CD1c-positive myeloid dendritic cell (primary cell): ENCODE measurements around the gene RARG.

Experiments
- DNase-seq: peaks from one replicate; pipeline ENCODE4 v3.0.0-alpha.2; 2016; ENCODE audit errors: extremely low spot score

RARG gene

DNA sequence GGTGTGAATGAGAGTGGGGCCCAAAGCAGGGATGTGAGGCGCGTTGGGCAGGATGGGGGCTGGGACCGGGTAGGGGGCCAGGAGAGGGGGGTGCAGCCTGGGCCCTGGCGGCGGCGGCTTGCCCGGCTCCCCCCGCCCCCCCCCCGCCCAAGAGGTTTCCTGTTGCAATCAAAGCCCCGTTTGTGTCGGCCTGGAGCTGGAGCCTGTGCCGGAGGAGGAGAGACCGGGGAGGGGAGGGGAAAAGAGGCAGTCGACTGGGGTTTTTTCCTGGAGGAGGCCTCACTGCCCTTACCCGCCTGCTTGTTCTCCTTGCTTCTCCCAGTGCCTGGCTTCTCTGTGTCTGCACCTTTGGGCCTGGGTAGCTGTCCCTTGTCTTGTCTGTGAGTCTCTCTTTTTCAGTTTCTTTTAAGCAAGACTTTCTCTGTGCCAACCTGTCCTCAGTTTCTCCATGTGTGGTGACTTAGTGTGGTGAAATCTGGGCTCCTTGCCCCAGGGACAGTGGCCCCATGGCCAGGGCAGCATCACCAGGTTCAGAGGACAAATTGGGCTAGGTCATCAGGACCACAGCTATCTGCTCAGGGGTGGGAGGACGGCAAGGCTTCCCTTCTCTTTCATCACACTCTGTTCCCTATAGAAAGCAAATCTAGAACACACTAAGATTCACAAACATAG is 8.5 kb downstream of the RARG start:
- DNase-seq: no peak

DNA sequence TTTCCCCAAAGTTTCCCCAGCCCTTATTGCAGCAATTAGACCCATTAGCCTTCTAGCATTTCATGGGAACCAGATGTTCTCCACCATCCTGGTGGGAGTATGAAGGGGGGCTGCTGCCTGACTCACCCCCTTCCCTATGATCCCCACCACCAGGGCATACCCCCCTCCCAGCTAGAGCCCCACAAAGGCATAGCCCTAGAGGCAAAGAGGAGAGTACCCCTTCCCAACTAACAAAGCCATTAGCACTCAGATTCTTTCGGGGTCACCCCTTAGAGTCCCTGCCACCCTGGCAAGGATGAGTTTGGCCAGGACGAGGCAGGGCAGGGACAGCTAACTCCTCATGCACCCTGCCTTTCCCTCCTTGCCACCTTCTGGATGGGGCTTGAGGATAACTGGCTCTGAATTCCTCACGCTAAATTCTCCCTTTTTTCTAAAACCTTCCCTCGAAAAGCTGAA is 9.2 kb downstream of the RARG start:
- no peak for DNase-seq

DNA sequence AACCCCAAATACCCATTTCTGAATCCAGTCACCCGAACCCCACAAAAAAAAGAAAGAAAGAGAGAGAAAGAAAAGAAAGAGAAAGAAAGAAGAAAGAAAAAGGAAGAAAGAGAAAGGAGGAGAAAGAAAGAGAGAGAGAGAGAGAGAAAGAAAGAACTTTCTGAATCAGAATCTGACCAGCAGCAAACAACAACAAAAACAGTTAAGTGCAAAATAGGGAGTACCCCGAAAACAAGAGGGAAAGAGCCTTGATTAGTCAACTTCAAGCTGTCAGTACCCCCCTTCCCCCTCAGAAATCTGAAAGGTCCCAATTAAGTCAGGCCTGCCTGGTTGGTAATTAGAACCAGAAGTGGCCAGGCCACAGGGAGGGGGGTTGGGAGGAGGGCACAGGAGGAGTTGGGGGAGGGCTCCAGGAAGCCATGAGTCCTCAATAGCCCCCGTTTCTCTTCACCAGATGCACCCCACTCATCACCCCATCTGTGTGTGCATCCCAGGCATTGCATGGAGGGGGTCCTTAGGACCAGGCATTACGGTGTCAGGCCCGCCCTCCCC is 9.8 kb downstream of the RARG start:
- no peak for DNase-seq

DNA sequence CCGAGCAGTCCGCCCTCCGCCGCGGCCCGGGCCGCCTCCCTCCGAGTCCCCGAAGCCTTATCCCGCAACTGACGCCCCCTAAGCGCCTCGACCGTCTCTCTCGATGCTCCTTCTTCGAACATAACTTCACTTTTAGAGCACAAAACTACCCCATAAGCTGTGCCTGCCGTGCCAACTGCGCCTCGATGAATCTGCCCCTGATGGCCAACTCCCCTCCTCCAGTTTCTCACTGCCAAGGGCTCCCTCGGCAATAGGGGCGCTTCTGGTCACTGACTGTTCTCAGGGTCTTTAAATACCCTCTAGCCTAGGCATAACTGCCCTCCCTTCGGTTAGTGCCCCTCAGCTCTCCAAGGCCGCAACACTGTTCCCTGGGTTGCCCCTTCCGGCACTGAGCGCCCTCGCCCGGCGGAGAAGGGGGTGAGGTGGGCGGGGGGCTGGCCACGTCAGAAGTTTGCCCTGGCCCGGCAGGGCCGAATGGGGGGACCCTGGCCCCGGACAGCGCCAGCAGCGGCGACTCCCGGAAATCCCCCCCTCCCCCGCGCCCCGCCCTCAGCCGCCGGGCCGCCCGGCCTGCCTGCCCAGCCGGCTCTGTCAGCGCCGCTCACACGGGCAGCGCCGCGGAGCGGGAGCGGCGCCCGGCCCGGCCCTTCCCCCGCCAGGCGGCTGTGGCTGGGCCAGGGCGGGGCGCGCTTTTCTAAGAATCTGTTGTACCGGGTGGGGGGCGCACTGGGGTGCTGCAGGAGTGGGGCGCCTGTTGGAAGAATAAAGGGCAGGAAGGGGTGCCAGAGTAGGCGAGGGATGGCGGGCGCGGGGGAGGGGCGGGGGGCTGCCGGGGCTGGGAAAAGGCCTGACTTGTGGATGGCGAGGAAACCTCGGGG is 10.6 kb downstream of the RARG start:
- peak; percentile 70 for DNase-seq

DNA sequence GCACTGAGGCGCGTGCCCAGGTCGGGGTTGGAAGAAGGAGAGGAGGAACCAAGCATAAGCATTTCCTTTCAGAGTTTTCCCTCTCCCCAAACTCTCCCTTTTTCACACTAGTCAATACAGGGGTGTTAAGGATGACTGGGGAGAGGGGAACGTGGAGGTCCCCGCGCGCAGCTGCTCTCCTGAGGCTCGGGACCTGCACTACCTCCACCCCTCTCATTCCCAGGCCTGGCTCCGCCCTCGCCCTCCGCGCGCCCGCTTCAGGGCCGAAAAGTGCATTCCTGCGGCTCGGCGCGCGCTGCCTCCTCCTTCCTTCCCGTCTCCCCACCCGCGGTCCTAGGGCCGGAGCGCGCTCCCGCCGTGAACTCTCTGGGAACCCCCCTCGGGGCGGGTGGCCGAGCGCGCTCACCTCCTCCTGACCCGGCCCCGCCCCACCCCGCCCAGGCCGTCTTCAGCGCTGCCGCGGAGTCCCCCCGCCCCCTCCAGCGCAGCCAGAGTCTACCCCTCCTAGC is 11.3 kb downstream of the RARG start:
- DNase-seq: peak; percentile 96

DNA sequence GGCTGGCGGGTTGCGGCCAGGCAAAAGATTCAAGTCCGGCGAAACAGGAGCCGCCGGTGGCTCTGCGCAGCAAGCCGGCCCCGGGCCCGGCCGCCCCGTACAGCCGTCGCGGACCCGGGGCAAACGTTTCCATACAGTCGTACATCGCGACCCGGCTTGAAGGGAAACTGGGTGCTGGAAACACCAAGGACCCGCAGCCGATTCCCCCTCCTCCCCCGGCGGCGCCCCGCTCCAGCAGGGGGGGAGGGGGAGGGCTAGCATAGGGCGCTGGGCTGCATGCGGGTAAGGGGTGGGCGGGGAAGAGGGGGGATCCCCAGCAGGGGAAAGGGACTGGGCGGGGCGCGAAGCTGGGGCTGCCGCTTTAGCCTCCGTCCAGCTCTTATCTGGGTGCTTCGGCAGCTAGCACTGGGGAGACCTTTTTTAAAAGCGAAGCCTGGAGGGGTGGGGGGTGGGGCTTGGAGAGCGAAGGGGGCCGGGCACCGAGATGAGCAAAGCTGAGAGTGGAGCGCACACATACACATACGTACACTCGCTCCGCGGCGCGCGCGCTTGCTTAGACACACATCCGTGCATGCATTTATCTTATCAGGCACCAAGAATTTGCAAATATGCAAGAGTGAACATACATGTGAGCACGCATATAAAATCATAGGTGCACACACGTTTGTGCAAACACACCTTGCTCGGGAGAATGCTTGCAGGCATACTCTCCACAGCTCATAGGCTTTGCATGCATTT is 11.9 kb downstream of the RARG start:
- peak; percentile 87 for DNase-seq

DNA sequence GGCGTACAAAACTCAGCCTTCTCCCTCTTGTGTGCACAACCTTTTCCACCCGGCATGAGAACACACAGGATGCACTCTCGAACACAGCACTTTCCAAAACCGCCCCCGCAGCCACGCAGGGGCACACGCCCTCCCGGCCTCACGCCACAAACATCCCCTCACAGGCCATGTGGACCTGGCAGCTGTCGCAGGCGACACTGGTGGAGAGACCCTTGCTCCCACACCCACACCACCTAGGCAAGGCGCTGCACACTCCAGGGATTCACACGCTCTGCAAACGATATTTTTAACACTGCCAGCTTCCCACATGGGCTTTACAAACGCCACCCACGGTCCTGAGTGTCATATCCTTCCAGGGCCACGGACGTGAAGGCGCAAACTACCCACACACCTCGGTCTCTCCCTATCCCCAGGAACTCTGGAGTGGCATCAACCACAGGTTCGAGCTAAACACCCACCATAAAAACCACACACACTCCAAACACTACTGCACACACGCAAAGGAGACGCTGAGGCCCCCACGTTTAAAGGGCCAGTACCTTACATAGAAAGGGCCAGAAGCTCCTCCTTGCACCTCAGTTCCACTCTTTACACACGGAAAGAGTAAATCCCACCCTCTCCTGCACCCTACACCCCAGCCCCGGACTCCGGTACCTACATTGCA is 12.6 kb downstream of the RARG start:
- DNase-seq: peak; percentile 97

DNA sequence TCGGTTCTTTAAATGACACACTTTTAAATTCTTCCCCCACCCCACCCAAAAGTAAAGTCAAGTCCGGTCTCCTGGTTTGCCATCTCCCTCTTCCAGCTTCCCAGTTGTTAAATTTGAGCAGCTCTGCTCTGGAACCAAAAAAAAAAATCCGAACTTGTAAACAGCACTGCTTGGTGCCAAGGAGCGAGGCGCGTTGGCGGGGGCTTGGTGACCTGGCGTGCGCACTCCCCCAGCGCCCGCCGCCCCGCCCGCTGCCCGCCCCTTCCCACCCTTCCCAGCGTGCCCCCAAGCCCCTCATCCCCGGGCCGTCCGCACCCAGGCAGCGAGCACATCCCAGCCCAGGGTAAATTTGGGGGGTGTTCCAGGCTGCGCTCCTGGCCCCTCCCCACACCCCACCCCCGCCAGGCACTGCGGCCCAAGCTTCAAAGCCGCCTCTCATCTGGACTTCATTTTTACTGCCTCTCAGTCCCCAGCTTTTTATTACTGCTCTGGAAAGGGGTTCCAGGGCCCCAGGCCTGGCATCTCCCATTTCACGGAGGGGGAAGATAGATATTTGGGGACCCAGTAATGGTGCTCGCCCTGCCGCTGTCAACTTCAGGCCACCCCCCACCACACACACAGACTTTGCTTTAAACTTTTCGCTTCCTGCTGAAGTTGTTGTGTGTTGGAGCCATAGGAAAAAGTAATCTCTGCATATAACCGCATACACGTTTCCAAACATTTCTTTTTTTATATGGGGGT is 13.3 kb downstream of the RARG start:
- no peak for DNase-seq

DNA sequence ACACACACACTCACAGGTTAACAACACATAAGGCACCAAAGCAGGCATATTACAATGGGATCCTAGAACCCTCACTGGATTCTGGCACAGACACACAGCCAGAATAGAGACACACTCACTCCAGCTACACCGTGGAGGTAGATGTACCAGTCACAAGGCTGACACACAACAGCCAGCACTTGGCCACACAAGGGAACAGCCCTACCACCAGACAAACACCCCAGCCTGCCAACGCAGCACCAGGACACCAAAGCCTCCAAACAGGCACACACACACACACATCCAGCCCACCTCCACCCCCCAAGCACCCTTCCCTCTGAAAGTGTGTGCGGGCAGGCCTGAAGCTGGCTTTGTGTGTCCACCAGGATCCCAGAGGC is 14.1 kb downstream of the RARG start:
- DNase-seq: no peak

DNA sequence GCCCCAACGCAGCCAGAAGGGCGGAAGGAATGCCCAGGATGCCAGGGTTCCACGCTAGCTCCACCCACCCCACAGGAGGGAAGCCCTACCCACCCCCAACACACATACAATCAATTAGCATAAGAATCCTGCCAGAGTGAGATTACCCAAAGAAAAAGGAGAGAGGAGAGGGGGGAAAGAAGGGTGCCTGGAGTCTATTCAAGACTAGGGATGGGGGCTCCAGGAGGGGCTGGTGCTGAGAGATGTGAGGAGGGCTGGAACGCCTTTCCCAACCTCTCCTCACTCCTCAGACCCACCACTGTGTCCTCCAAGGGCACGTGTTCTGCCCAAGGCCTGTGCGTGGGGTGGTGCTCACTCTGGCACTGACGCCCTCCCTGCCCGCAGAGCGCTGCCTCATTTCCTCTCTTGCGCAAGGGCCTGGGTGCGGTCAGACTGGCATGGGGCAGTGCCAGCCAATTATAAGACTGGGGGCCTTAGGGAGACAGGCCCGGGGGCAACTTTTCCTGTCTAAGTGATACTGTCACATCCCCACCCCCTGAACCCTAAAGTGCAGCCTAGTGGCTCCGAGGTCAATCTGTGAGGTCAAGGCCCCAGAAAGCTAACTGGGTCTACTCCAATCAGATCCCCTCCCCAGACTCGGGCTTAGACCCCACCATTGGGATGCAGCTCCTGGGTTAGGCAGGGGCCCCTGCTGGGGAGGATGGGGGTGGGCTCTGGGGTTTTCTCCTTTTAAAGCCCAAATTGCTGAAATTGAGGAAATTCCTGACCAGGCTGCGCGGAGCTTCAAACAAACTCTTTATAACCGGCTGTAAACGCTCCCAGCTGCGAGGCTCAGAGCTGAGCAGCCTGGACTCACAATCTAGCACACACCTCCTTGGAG is 14.7 kb downstream of the RARG start:
- peak; percentile 79 for DNase-seq

DNA sequence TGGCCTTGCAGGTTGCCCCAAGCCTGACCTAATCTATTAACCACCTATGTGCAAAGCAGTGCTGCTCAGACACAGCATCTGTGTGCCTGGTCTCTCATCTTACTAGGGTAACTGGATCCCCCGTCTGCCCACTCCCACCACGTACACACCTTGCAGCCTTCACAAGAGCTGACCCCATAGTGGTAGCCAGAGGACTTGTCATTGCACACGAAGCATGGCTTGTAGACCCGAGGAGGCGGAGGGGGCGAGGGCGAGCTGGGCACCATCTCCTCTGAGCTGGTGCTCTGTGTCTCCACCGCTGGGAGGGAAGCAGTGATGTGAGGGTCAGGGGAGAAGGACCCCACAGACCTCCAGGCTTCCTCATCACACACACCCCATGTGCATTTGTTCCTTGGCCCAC is 16.5 kb downstream of the RARG start:
- DNase-seq: no peak

DNA sequence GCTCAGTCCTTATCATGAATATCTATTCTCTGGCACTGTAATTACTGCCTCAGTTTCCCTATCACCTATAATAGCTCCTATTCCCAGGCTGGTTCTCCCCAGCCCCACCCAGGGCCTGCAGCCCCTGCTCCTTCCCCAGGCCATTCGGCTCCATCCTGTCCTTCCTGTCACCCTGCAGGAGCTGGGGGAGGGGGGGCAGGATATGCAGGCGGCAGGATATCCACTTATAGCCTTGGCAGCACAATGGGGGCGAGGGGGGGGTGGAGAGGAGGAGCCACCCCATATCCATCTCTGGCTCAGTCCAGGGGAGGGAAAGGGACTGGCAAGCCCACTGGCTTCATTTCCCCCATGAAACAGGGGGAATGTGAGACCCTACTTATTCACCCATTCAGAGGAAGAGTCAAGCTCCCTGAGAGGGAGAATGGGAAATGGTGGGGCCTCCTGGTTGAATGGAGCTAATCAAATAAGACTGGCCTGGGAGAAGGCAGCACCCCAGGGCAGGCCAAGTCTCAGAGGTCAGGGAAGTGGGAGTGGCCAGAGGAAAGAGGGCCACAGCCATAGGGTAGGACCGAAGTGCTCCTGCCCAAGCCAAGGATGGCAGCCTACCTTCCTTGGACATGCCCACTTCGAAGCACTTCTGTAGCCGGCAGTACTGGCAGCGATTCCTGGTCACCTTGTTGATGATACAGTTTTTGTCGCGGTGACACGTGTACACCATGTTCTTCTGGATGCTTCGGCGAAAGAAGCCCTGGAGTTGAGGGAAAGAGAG is 17.1 kb downstream of the RARG start:
- DNase-seq: no peak

DNA sequence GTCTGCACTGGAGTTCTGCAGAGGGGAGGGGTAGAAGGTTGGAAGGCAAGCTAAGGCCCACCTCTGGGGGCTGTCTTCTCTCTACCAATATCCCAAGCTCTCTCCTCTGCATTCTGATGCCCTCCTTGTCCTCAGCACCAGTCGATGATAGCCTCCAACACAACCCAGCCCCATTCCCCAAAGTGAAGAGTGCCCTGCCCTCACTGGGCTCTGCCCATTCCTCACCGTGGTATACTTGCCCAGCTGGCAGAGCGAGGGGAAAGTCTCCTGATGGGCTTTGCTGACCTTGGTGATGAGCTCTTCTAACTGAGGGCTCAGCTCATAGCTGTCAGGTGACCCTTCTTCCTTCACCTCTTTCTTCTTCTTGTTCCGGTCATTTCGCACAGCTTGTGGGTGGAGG is 17.8 kb downstream of the RARG start:
- DNase-seq: no peak

DNA sequence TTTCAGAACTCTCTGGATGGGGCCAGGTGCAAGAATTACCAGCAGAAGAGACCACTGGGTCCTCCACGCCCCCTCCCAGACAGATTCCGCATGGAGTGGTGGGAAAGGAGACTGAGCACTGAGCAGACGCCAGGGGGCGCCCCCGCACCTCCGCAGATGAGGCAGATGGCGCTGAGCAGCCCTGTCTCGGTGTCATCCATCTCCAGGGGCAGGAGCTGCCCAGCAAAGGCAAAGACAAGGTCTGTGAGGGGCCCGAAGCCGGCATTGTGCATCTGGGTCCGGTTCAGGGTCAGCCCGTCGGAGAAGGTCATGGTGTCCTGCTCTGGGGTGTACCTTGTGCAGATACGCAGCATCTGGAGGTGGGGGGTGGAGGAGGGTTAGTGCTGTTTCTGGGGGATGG is 18.7 kb downstream of the RARG start:
- peak; percentile 87 for DNase-seq

DNA sequence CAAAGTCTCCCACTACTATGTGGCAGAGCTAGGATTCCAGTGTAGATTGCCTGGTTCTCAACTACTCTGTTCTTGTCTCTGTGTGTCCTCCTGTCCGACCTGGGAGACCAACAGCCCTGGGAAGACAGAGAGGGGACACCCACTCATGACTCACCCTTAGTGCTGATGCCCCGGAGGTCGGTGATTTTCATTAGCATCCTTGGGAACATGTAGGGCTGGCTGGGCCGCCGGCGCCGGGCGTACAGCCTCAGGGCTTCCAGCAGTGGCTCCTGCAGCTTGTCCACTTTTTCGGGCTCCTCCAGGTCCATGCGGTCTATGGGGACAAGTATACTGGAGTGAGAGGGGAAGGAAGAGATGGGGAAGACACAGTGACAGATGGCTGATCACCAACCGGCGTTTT is 19.1 kb downstream of the RARG start:
- DNase-seq: no peak

DNA sequence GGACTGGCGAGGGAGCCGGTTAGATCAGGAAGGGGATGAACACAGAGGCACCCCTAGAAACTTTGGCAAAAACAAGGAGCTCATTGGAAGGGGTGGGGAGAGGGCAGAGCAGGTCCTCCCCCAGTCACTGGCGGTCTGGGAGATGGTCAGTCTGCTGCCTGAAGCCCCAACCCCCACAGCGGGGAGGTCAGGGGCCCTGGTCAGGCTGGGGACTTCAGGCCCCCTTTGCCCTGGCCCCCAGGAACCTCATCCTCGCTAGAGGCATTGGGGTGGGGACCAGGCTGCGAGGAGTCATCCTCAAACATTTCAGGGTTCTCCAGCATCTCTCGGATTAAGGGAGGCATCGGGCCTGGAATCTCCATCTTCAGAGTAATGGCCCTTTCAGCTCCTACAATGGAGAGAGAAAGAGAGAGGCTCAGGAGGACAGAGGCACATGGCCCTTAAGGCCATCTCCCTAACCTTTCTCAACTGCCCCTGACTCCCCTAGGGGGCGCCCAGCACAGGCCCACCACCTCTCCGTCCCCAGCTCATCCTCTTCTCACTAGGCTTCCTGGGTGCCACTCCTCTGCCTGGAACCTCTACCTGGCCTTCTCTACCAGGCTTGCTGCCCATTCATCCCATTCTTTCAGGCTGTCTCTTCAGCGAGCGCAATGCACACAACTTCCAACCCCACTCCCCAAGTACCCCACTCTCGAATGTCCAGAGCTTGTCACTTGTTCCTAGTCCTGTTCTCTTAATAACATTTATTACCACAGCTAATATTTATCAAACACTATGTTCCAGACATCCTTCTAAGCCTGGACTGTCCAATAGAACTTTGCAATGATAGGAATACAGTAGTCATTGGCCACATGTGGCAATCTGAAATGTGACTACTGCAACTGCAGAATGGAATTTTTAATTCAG is 20.3 kb downstream of the RARG start:
- no peak for DNase-seq

DNA sequence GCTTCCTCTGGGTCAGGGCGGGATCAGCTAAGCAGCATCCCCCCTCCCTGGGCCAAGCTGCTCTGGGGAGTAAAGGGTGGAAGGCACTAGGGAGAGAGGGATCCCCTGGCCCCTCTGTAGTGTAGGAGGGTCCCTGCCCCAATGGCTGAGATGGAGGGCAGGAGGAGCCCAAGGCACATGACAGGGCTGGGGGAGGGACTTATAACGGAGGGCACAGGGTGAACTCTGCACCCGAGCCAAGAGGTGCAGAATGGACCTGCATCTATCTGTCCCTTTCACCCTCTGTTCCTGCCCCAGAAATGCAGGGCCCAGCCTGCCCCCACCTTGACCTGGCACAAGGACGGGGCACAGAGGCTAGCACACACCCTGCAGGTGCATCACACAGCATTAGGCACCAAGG is 21.2 kb downstream of the RARG start:
- no peak for DNase-seq

DNA sequence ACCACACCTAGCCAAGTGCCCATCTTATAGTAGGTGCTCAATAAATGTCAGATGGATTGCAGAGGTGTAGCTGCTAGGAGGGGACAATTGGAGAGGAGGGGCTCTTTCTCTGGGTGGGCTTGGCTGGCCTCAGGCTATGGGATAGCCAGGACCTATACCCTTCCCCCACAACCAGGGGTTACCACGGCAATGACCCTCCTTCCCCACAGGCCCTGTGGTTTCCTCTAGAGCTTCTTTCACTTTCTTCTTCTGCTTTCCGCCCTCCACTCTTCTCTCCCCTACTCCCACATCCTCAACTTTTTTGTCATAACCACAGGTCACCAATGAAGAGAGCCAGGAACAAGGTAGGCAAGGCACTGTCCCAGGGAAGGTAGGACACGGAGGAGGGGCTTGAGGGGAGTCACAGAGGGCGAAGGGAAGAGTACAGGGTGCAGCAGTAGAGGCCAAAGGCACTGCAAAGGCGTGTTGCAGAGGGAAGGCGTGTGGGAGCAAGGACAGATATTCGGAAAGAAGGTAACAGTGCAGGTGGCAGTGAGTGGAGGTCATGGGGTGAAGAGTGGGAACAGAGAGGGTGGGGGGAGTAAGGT is 23.0 kb downstream of the RARG start:
- peak; percentile 53 for DNase-seq
